Neuronal stem cell (in vitro differentiated cells): Measurements from ENCODE around the gene ANO6.

ENCODE experiments used
- DNase-seq: peaks from one replicate; pipeline ENCODE4 v3.0.0-alpha.2; 2013; ENCODE audit warnings: low spot score
- H2AFZ ChIP-seq: one replicate; pipeline ENCODE4 v1.6.1; 2013; ENCODE audit warnings: mild to moderate bottlenecking, low read length, inconsistent platforms
- H2AK5ac ChIP-seq: 2 replicates; pipeline ENCODE4 v1.6.1; 2013; ENCODE audit warnings: low read depth, mild to moderate bottlenecking, inconsistent platforms, low read length, moderate library complexity, mixed read lengths
- H2BK120ac ChIP-seq: 2 replicates; pipeline ENCODE4 v1.6.1; 2013; ENCODE audit warnings: low read depth, mild to moderate bottlenecking, inconsistent platforms, low read length, moderate library complexity, mixed read lengths
- H2BK12ac ChIP-seq: one replicate; pipeline ENCODE4 v1.6.1; 2013; ENCODE audit warnings: low read length, inconsistent platforms
- H2BK15ac ChIP-seq: 2 replicates; pipeline ENCODE4 v1.6.1; 2013; ENCODE audit warnings: mild to moderate bottlenecking, low read length, inconsistent platforms, mixed read lengths
- H2BK5ac ChIP-seq: one replicate; pipeline ENCODE4 v1.6.1; 2013; ENCODE audit warnings: inconsistent platforms, mild to moderate bottlenecking, low read length, moderate library complexity
- H3K14ac ChIP-seq: one replicate; pipeline ENCODE4 v1.6.1; 2013; ENCODE audit warnings: low read length, inconsistent platforms
- H3K18ac ChIP-seq: 2 replicates; pipeline ENCODE4 v1.6.1; 2013; ENCODE audit warnings: low read length, inconsistent platforms
- H3K23ac ChIP-seq: 2 replicates; pipeline ENCODE4 v1.6.1; 2013; ENCODE audit warnings: low read depth, mild to moderate bottlenecking, mixed read lengths, low read length, inconsistent platforms; ENCODE audit not compliant: poor library complexity
- H3K27ac ChIP-seq: replicated peaks from 3 replicates; pipeline ENCODE4 v1.5.1; 2013; ENCODE audit warnings: low read length, inconsistent platforms
- H3K27me3 ChIP-seq, 3 experiments: 2 replicates each; pipeline ENCODE4 v1.6.1; 2013; ENCODE audit warnings: low read length in 3 of 3, mild to moderate bottlenecking in 2 of 3, inconsistent platforms in 1 of 3, low read depth in 1 of 3, mixed read lengths in 1 of 3, moderate library complexity in 1 of 3; ENCODE audit not compliant: control insufficient read depth in 3 of 3, insufficient read depth in 3 of 3
- H3K36me3 ChIP-seq, 2 donors: replicated peaks in 1 of 2; 2 replicates each; pipeline ENCODE4 v1.6.1; 2013; ENCODE audit warnings: low read length in 2 of 2; ENCODE audit not compliant: control insufficient read depth in 2 of 2, insufficient read depth in 2 of 2
- H3K4ac ChIP-seq: 2 replicates; pipeline ENCODE4 v1.6.1; 2013; ENCODE audit warnings: inconsistent platforms, mild to moderate bottlenecking, low read length, moderate library complexity
- H3K4me1 ChIP-seq, 2 donors: 1 replicate in 1 of 2; 2 replicates in 1 of 2; pipeline ENCODE4 v1.6.1; 2013; ENCODE audit warnings: low read length in 2 of 2, low read depth in 1 of 2; ENCODE audit not compliant: control insufficient read depth in 2 of 2, insufficient read depth in 1 of 2
- H3K4me2 ChIP-seq: one replicate; pipeline ENCODE4 v1.6.1; 2013; ENCODE audit warnings: mild to moderate bottlenecking, low read length, inconsistent platforms; ENCODE audit not compliant: insufficient read depth, poor library complexity, severe bottlenecking
- H3K4me3 ChIP-seq, 2 donors: 2 replicates each; pipeline ENCODE4 v1.5.1; 2013; ENCODE audit warnings: low read length in 2 of 2, mild to moderate bottlenecking in 2 of 2, inconsistent platforms in 1 of 2, moderate library complexity in 1 of 2
- H3K79me1 ChIP-seq: one replicate; pipeline ENCODE4 v1.6.1; 2013; ENCODE audit warnings: low read depth, mild to moderate bottlenecking, inconsistent platforms, low read length, moderate library complexity
- H3K9ac ChIP-seq: one replicate; pipeline ENCODE4 v1.6.1; 2013; ENCODE audit warnings: mild to moderate bottlenecking, low read depth, low read length, inconsistent platforms; ENCODE audit not compliant: poor library complexity
- H3K9me3 ChIP-seq, 2 donors: replicated peaks in 1 of 2; 2 replicates each; pipeline versions ENCODE3 to v1.6.1; 2013; ENCODE audit warnings: low read length in 2 of 2, mild to moderate bottlenecking in 2 of 2, inconsistent platforms in 1 of 2, low read depth in 1 of 2, mixed read lengths in 1 of 2, moderate library complexity in 1 of 2; ENCODE audit not compliant: control insufficient read depth in 2 of 2, insufficient read depth in 1 of 2
- H4K8ac ChIP-seq: one replicate; pipeline ENCODE4 v1.6.1; 2013; ENCODE audit warnings: low read depth, mild to moderate bottlenecking, inconsistent platforms, low read length, moderate library complexity
- H4K91ac ChIP-seq: one replicate; pipeline ENCODE4 v1.6.1; 2013; ENCODE audit warnings: low read length, low read depth, mild to moderate bottlenecking, inconsistent platforms; ENCODE audit not compliant: poor library complexity
- WGBS, 2 donors: extraction: QIAGEN DNeasy Blood & Tissue Kit; methylation state at CpG; one replicate each; pipeline ENCODE4 v1.1.7; 2013; ENCODE audit warnings: missing lambda C conversion rate in 2 of 2, mixed read lengths in 1 of 2; ENCODE audit not compliant: insufficient read length in 2 of 2, insufficient replicate concordance in 1 of 2; ENCODE audit errors: extremely low coverage in 2 of 2; 5-methylcytosine and 5-hydroxymethylcytosine counted together

ANO6 gene

GRCh38 chr12:45298721-45299692 is 83.1 kb downstream of the ANO6 start:
- H3K4me1 ChIP-seq = peaks cover 0 to 1% of the 10 kb centered on the region in 2 donors
- no peak for DNase-seq
- no peak overlapping the region for H3K4me2 ChIP-seq
- no peak overlapping the region for H3K4me3 ChIP-seq
- no peaks in the 10 kb centered on the region for H3K9me3 ChIP-seq
- H2BK12ac ChIP-seq = no peak overlapping the region
- H3K27me3 ChIP-seq = no peaks in the 10 kb centered on the region
- no peak overlapping the region for H3K4ac ChIP-seq
- no CpG with 5 or more reads among the region's 8 CpGs for WGBS, 2 donors
- H2BK15ac ChIP-seq = no peak overlapping the region
- no peak overlapping the region for H4K8ac ChIP-seq
- H2AFZ ChIP-seq = no peak overlapping the region
- no peak overlapping the region for H3K14ac ChIP-seq
- H3K27ac ChIP-seq = no peak overlapping the region
- H2BK5ac ChIP-seq = no peak overlapping the region
- H2BK120ac ChIP-seq = no peak overlapping the region
- peaks cover 0 to 1% of the 10 kb centered on the region in 2 donors for H3K36me3 ChIP-seq
- H3K23ac ChIP-seq = no peak overlapping the region
- H3K9ac ChIP-seq = no peak overlapping the region
- H2AK5ac ChIP-seq = no peak overlapping the region
- H3K79me1 ChIP-seq = peaks cover 2% of the 10 kb centered on the region
- H4K91ac ChIP-seq = no peak overlapping the region
- H3K18ac ChIP-seq = no peak overlapping the region

- no peak overlapping the region for H3K27ac ChIP-seq
- no peaks in the 10 kb centered on the region for H3K79me1 ChIP-seq
- no CpG with 5 or more reads among the region's 2 CpGs for WGBS, 2 donors
These were observed 86.9 kb downstream of the ANO6 start for GRCh38 chr12:45302621-45303369.

GRCh38 chr12:45303945-45304344 is 88.0 kb downstream of the ANO6 start:
- Histone ChIP-seq H2BK5ac (no peak overlapping the region), H2AFZ (no peak overlapping the region), H2BK120ac (no peak overlapping the region), H3K18ac (no peak overlapping the region), H3K4ac (no peak overlapping the region), H3K23ac (no peak overlapping the region), H3K4me1 (peaks cover 0 to 1% of the 10 kb centered on the region in 2 donors), H3K9me3 (no peaks in the 10 kb centered on the region), H2AK5ac (no peak overlapping the region), H3K4me2 (no peak overlapping the region), H4K91ac (no peak overlapping the region), H3K27ac (no peak overlapping the region), H3K79me1 (no peaks in the 10 kb centered on the region), H3K14ac (no peak overlapping the region), H3K4me3 (no peak overlapping the region), H2BK15ac (no peak overlapping the region), H4K8ac (no peak overlapping the region), H3K36me3 (peaks cover 0 to 10% of the 10 kb centered on the region in 2 donors), H3K27me3 (no peaks in the 10 kb centered on the region), H2BK12ac (no peak overlapping the region), H3K9ac (no peak overlapping the region)
- DNase-seq = no peak
- WGBS, 2 donors = no CpG with 5 or more reads among the region's 3 CpGs

More at GRCh38 chr12:45302621-45303369, 86.9 kb downstream of the ANO6 start:
- H3K14ac ChIP-seq = no peak overlapping the region
- no peak overlapping the region for H3K9ac ChIP-seq
- H4K91ac ChIP-seq = no peak overlapping the region
- no peak overlapping the region for H3K4ac ChIP-seq
- no peak overlapping the region for H2BK15ac ChIP-seq
- H3K4me2 ChIP-seq = no peak overlapping the region
- no peaks in the 10 kb centered on the region for H3K9me3 ChIP-seq
- peaks cover 0 to 10% of the 10 kb centered on the region in 2 donors for H3K36me3 ChIP-seq
- H2BK5ac ChIP-seq = no peak overlapping the region
- no peak overlapping the region for H3K4me3 ChIP-seq
- no peak overlapping the region for H2AFZ ChIP-seq
- H3K18ac ChIP-seq = no peak overlapping the region
- no peak overlapping the region for H3K23ac ChIP-seq
- peaks cover 0 to 1% of the 10 kb centered on the region in 2 donors for H3K4me1 ChIP-seq
- no peak overlapping the region for H2BK12ac ChIP-seq
- no peak overlapping the region for H2BK120ac ChIP-seq
- no peak overlapping the region for H4K8ac ChIP-seq
- no peak overlapping the region for H2AK5ac ChIP-seq
- no peaks in the 10 kb centered on the region for H3K27me3 ChIP-seq
- DNase-seq = no peak
